Epithelial cell of esophagus (primary cell): Measurements from ENCODE around the gene FXYD7.

Experiments used
- DNase-seq: peaks from one replicate; pipeline ENCODE4 v3.0.0; 2010; ENCODE audit warnings: low read depth
- H3K4me3 ChIP-seq: 2 replicates; pipeline ENCODE4 v1.5.1; 2011; ENCODE audit warnings: mild to moderate bottlenecking, low read length, control low read depth
- TF ChIP-seq, protein P1 (sequence below): IDR thresholded peaks from 2 replicates; pipeline ENCODE4 v1.5.1; 2011; ENCODE audit warnings: low read depth, mild to moderate bottlenecking, low read length, control low read depth, inconsistent platforms; ENCODE audit not compliant: insufficient read depth; ENCODE audit errors: missing control alignments

FXYD7 gene

DNA sequence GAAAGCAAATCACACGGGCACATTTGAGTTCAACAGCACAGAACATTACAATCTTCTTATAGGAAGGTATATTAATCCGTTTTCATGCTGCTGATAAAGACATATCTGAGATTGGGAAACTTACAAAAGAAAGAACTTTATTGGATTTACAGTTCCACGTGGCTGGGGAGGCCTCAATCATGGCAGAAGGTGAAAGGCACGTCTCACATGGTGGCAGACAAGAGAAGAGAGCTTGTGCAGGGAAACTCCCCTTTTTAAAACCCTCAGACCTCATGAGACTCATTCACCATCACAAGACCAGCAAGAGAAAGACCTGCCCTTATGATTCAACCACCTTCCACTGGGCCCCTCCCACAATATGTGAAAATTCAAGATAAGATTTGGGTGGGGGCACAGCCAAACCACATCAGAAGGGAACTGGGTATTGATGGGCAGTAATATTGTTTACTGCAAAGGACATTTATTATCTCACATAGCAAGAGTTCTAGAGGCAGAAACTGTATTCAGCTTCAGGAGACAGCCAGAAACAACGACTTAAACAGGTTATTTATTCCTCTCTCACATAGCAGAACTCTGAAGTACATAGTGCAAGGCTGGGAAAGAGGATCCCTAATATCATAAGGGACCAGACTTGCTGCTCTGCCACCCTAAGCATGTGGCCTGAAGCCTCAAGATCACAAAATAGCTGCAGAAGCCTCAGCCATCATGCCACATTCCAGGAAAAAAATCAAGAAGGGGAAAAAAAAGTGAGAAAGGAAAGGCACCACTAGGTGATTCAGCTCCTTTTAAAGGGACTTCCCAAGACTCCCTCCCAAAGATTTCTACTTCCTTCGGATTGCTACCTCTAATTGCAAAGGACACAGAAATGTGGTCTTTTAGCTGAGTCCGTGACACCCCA lies 34.6 kb downstream of the FXYD7 start:
- DNase-seq = no peak
- TF ChIP-seq, protein P1, sequence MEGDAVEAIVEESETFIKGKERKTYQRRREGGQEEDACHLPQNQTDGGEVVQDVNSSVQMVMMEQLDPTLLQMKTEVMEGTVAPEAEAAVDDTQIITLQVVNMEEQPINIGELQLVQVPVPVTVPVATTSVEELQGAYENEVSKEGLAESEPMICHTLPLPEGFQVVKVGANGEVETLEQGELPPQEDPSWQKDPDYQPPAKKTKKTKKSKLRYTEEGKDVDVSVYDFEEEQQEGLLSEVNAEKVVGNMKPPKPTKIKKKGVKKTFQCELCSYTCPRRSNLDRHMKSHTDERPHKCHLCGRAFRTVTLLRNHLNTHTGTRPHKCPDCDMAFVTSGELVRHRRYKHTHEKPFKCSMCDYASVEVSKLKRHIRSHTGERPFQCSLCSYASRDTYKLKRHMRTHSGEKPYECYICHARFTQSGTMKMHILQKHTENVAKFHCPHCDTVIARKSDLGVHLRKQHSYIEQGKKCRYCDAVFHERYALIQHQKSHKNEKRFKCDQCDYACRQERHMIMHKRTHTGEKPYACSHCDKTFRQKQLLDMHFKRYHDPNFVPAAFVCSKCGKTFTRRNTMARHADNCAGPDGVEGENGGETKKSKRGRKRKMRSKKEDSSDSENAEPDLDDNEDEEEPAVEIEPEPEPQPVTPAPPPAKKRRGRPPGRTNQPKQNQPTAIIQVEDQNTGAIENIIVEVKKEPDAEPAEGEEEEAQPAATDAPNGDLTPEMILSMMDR = no peak
- no peak overlapping the region for H3K4me3 ChIP-seq

DNA sequence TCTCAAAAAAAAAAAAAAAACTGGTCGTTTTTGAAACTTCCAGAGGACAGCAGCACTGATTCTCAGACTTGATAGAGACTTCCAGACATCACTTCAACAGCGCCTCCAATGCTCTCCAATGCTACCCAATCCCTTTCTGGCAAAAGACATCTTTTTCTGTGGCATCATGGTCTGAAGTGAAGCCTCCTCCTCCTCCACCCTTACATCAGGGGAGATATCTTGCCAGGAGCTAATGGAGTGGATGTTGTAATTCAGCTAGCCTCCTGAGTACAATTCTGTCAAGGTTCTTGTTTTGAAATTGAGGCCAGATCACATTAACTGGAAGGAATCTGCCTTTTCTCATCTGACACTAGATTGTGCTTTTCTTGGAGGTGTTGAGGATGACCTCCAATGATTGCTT lies 35.6 kb downstream of the FXYD7 start:
- H3K4me3 ChIP-seq = no peak overlapping the region
- TF ChIP-seq, protein P1 = no peak
- no peak for DNase-seq

DNA sequence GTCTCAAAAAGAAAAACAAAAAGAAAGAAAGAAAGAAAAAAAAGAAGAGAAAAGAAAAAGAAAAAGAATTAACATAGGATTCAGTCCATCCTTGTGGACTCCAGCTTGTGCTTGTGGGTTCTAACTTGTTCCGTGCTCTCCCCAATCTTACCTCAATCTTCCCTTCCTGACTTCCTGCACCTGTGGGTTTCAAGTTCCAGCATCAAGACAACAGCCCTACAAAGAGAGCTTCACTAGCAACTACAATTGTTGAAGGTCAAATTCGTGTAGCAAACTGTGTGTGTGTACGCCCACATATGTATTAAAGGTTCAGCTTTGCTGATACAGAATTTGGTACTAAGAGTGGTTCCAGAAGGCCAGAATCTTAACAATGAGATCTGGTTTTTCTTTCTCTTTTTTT lies 36.8 kb downstream of the FXYD7 start:
- DNase-seq = no peak
- H3K4me3 ChIP-seq = no peak overlapping the region
- TF ChIP-seq, protein P1 = no peak

DNA sequence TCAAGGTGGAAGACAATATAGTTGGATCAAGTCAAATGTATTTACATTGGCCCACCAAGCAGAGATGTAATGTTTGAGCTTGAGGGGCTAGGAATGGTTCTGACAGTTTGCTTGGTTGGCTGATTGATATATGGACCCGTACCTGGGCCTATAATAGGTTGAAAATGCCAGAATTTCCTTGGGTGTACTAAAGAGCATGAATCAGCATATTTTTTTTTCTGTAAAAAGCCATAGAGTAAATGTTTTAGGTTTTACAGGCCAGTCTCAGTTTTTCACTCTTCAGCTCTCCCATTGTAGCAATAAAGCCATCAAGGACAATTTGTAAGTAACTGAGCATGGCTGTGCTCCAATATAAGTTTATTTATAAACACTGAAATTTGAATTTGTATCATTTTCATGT lies 38.3 kb downstream of the FXYD7 start:
- no peak for DNase-seq
- H3K4me3 ChIP-seq = no peak overlapping the region
- TF ChIP-seq, protein P1 = no peak

DNA sequence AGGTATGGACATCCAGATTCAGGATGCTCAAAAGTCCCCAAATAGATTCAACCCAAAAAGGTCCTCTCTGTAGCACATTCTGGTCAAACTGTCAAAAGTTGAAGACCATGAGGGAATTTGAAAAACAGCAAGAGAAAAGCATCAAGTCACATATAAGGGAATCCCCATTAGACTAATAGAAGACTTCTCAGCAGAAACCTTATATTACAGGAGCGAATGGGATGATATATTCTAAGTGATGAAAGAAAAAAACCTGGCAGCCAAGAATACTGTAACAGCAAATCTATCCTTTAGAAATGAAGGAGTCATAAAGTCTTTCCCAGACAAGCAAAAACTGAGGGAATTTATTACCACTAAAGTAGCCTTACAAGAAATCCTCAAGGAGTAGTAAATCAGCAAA lies 41.2 kb downstream of the FXYD7 start:
- H3K4me3 ChIP-seq = no peak overlapping the region
- DNase-seq = no peak
- TF ChIP-seq, protein P1 = no peak

DNA sequence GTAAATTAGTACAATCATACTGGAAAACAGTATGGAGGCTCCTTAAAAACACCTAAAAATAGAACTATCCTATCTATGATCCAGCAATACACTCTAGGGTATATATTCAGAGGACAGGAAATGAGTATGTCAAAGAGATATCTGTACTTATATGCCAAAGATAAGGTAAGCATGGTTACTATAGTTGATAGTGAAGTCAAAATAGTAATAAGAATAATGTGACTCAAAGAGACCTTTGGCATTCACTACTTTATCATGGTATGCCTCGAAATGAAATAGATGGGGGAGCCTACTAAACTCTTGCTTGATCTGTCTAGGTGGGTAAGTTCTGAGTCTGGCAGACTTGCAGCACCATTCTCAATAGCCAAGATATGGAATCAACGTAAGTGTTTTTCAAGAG lies 41.8 kb downstream of the FXYD7 start:
- DNase-seq = no peak

More for the DNA sequence above, 41.8 kb downstream of the FXYD7 start:
- TF ChIP-seq, protein P1 = no peak
- no peak overlapping the region for H3K4me3 ChIP-seq
